ENCODE measurements around the gene LYST. TPM values are rescaled to one million over a fixed set of nuclear protein-coding genes. Genes with fewer than 3 reads are reported as not detected.
"Not testable (repeated sequence)": the region's sequence is repeated elsewhere in the genome, so short reads cannot be mapped to it uniquely, and the experiment has no call there.

LYST gene
- total RNA-seq, 1 donor from 2014 or later, result 78.2 TPM

- no peak for DNase-seq (ENCODE audit: low spot score)
These were observed 98.9 kb downstream of the LYST start for GRCh38 chr1:235767795-235768194.

- no peak for DNase-seq (ENCODE audit: low spot score)
These were observed 99.9 kb downstream of the LYST start for GRCh38 chr1:235766794-235767285.

GRCh38 chr1:235763962-235764361 is 102.7 kb downstream of the LYST start:
- DNase-seq (ENCODE audit: low spot score), result no peak

GRCh38 chr1:235759336-235759735 is 107.4 kb downstream of the LYST start:
- no peak for DNase-seq (ENCODE audit: low spot score)

GRCh38 chr1:235758931-235759330 is 107.8 kb downstream of the LYST start:
- DNase-seq (ENCODE audit: low spot score), result no peak

- DNase-seq (ENCODE audit: low spot score), result no peak
These were observed 109.1 kb downstream of the LYST start for GRCh38 chr1:235757587-235758096.

- not testable (repeated sequence) for DNase-seq (ENCODE audit: low spot score)
These were observed 112.5 kb downstream of the LYST start for GRCh38 chr1:235754186-235754585.

GRCh38 chr1:235749755-235750300 is 116.9 kb downstream of the LYST start:
- DNase-seq (ENCODE audit: low spot score), result peak; percentile 6

- DNase-seq (ENCODE audit: low spot score), result no peak
These were observed 118.0 kb downstream of the LYST start for GRCh38 chr1:235748747-235749146.

GRCh38 chr1:235746245-235746644 is 120.5 kb downstream of the LYST start:
- DNase-seq (ENCODE audit: low spot score), result no peak

- no peak for DNase-seq (ENCODE audit: low spot score)
These were observed 121.1 kb downstream of the LYST start for GRCh38 chr1:235745503-235746136.

GRCh38 chr1:235742914-235743599 is 123.6 kb downstream of the LYST start:
- DNase-seq (ENCODE audit: low spot score), result no peak

- peak; percentile 60 for DNase-seq (ENCODE audit: low spot score)
These were observed 125.4 kb downstream of the LYST start for GRCh38 chr1:235741294-235741693.

GRCh38 chr1:235739631-235740030 is 127.1 kb downstream of the LYST start:
- no peak for DNase-seq (ENCODE audit: low spot score)

- DNase-seq (ENCODE audit: low spot score), result no peak
These were observed 127.6 kb downstream of the LYST start for GRCh38 chr1:235739124-235739523.

- DNase-seq (ENCODE audit: low spot score), result no peak
These were observed 129.0 kb downstream of the LYST start for GRCh38 chr1:235737751-235738150.

- no peak for DNase-seq (ENCODE audit: low spot score)
These were observed 130.4 kb downstream of the LYST start for GRCh38 chr1:235736263-235736662.

GRCh38 chr1:235735621-235736020 is 131.1 kb downstream of the LYST start:
- DNase-seq (ENCODE audit: low spot score), result no peak

- no peak for DNase-seq (ENCODE audit: low spot score)
These were observed 132.4 kb downstream of the LYST start for GRCh38 chr1:235734335-235734734.

- no peak for DNase-seq (ENCODE audit: low spot score)
These were observed 136.7 kb downstream of the LYST start for GRCh38 chr1:235730007-235730406.

- no peak for DNase-seq (ENCODE audit: low spot score)
These were observed 140.1 kb downstream of the LYST start for GRCh38 chr1:235726557-235726956.

GRCh38 chr1:235725434-235725833 is 141.3 kb downstream of the LYST start:
- DNase-seq (ENCODE audit: low spot score), result peak; percentile 91

- DNase-seq (ENCODE audit: low spot score), result peak; percentile 88
These were observed 142.0 kb downstream of the LYST start for GRCh38 chr1:235724730-235725129.

All from umbilical cord (tissue), 2 donors.